ENCODE measurements around the gene SLC2A5. TPM values are rescaled to one million over a fixed set of nuclear protein-coding genes. Genes with fewer than 3 reads are reported as not detected.

SLC2A5 gene
- total RNA-seq, 2 experiments from 2014 or later, result 0.08 TPM; not detected in 1

GRCh38 chr1:9079988-9080704 lies 10.7 kb upstream of the SLC2A5 start:
- no peak overlapping the region for H3K4me3 Mint-ChIP-seq
- H3K9me3 Mint-ChIP-seq, result no peaks in the 10 kb centered on the region
- H3K27me3 Mint-ChIP-seq, result peaks cover 26% of the 10 kb centered on the region
- H3K27ac Mint-ChIP-seq, result no peak overlapping the region
- H3K4me1 Mint-ChIP-seq, result peaks cover 37% of the 10 kb centered on the region
- H3K36me3 Mint-ChIP-seq, result no peaks in the 10 kb centered on the region
- no peak for DNase-seq

GRCh38 chr1:9078752-9079500 lies 9.5 kb upstream of the SLC2A5 start:
- peaks cover 37% of the 10 kb centered on the region for H3K4me1 Mint-ChIP-seq
- no peak overlapping the region for H3K27ac Mint-ChIP-seq
- no peaks in the 10 kb centered on the region for H3K36me3 Mint-ChIP-seq
- no peaks in the 10 kb centered on the region for H3K9me3 Mint-ChIP-seq
- H3K27me3 Mint-ChIP-seq, result peaks cover 37% of the 10 kb centered on the region
- DNase-seq, result no peak
- H3K4me3 Mint-ChIP-seq, result no peak overlapping the region

- Mint-ChIP-seq H3K27me3 (peaks cover 38% of the 10 kb centered on the region), H3K27ac (no peak overlapping the region), H3K36me3 (no peaks in the 10 kb centered on the region), H3K4me3 (no peak overlapping the region), H3K9me3 (no peaks in the 10 kb centered on the region), H3K4me1 (peaks cover 36% of the 10 kb centered on the region)
- peak; percentile 33 for DNase-seq
These were observed 8.7 kb upstream of the SLC2A5 start for GRCh38 chr1:9078015-9078751.

GRCh38 chr1:9075022-9075421 lies 5.6 kb upstream of the SLC2A5 start:
- Mint-ChIP-seq H3K36me3 (no peaks in the 10 kb centered on the region), H3K27me3 (peaks cover 38% of the 10 kb centered on the region), H3K4me3 (no peak overlapping the region)

GRCh38 chr1:9073143-9073542 lies 3.7 kb upstream of the SLC2A5 start:
- Mint-ChIP-seq H3K4me1 (peaks cover 20% of the 10 kb centered on the region), H3K27me3 (peaks cover 21% of the 10 kb centered on the region), H3K36me3 (no peaks in the 10 kb centered on the region), H3K4me3 (no peak overlapping the region), H3K9me3 (no peaks in the 10 kb centered on the region), H3K27ac (no peak overlapping the region)
- DNase-seq, result no peak

More at GRCh38 chr1:9075022-9075421, 5.6 kb upstream of the SLC2A5 start:
- no peaks in the 10 kb centered on the region for H3K9me3 Mint-ChIP-seq
- no peak for DNase-seq
- peaks cover 28% of the 10 kb centered on the region for H3K4me1 Mint-ChIP-seq
- H3K27ac Mint-ChIP-seq, result no peak overlapping the region

GRCh38 chr1:9071554-9072235 lies 2.3 kb upstream of the SLC2A5 start:
- peaks cover 17% of the 10 kb centered on the region for H3K4me1 Mint-ChIP-seq
- H3K27me3 Mint-ChIP-seq, result peaks cover 18% of the 10 kb centered on the region
- no peak overlapping the region for H3K27ac Mint-ChIP-seq
- no peak overlapping the region for H3K4me3 Mint-ChIP-seq
- H3K9me3 Mint-ChIP-seq, result no peaks in the 10 kb centered on the region
- DNase-seq, result no peak
- H3K36me3 Mint-ChIP-seq, result no peaks in the 10 kb centered on the region

- no peaks in the 10 kb centered on the region for H3K36me3 Mint-ChIP-seq
- H3K4me1 Mint-ChIP-seq, result peaks cover 11% of the 10 kb centered on the region
- H3K9me3 Mint-ChIP-seq, result no peaks in the 10 kb centered on the region
- H3K4me3 Mint-ChIP-seq, result no peak overlapping the region
- no peak for DNase-seq
- peaks cover 12% of the 10 kb centered on the region for H3K27me3 Mint-ChIP-seq
- H3K27ac Mint-ChIP-seq, result no peak overlapping the region
These were observed 1.1 kb upstream of the SLC2A5 start for GRCh38 chr1:9070486-9070885.

GRCh38 chr1:9068981-9069325 lies 482 bp downstream of the SLC2A5 start:
- Mint-ChIP-seq H3K4me3 (no peak overlapping the region), H3K27ac (no peak overlapping the region), H3K4me1 (peaks cover 4% of the 10 kb centered on the region), H3K36me3 (no peaks in the 10 kb centered on the region), H3K27me3 (peaks cover under 1% of the 10 kb centered on the region), H3K9me3 (no peaks in the 10 kb centered on the region)
- no peak for DNase-seq

- Mint-ChIP-seq H3K4me1 (peaks cover 4% of the 10 kb centered on the region), H3K27ac (no peak overlapping the region), H3K36me3 (no peaks in the 10 kb centered on the region), H3K27me3 (no peaks in the 10 kb centered on the region), H3K9me3 (no peaks in the 10 kb centered on the region), H3K4me3 (no peak overlapping the region)
- DNase-seq, result no peak
These were observed 2.3 kb downstream of the SLC2A5 start for GRCh38 chr1:9066945-9067807.

GRCh38 chr1:9065213-9065751 lies 4.2 kb downstream of the SLC2A5 start:
- no peaks in the 10 kb centered on the region for H3K36me3 Mint-ChIP-seq
- DNase-seq, result no peak
- H3K4me3 Mint-ChIP-seq, result no peak overlapping the region
- no peaks in the 10 kb centered on the region for H3K9me3 Mint-ChIP-seq
- H3K27ac Mint-ChIP-seq, result no peak overlapping the region
- H3K27me3 Mint-ChIP-seq, result no peaks in the 10 kb centered on the region
- H3K4me1 Mint-ChIP-seq, result peaks cover 4% of the 10 kb centered on the region

- no peak overlapping the region for H3K4me3 Mint-ChIP-seq
- H3K27ac Mint-ChIP-seq, result no peak overlapping the region
- no peaks in the 10 kb centered on the region for H3K36me3 Mint-ChIP-seq
- no peaks in the 10 kb centered on the region for H3K27me3 Mint-ChIP-seq
- no peak for DNase-seq
- no peaks in the 10 kb centered on the region for H3K4me1 Mint-ChIP-seq
- no peaks in the 10 kb centered on the region for H3K9me3 Mint-ChIP-seq
These were observed 6.6 kb downstream of the SLC2A5 start for GRCh38 chr1:9062846-9063245.

- H3K36me3 Mint-ChIP-seq, result no peaks in the 10 kb centered on the region
- H3K4me3 Mint-ChIP-seq, result no peak overlapping the region
- no peak for DNase-seq
- H3K9me3 Mint-ChIP-seq, result no peaks in the 10 kb centered on the region
- H3K4me1 Mint-ChIP-seq, result no peaks in the 10 kb centered on the region
- no peak overlapping the region for H3K27ac Mint-ChIP-seq
- H3K27me3 Mint-ChIP-seq, result no peaks in the 10 kb centered on the region
These were observed 7.4 kb downstream of the SLC2A5 start for GRCh38 chr1:9062021-9062471.

GRCh38 chr1:9061252-9061960 lies 8.0 kb downstream of the SLC2A5 start:
- no peaks in the 10 kb centered on the region for H3K27me3 Mint-ChIP-seq
- H3K27ac Mint-ChIP-seq, result no peak overlapping the region
- no peak for DNase-seq
- H3K4me1 Mint-ChIP-seq, result no peaks in the 10 kb centered on the region
- no peaks in the 10 kb centered on the region for H3K9me3 Mint-ChIP-seq
- no peaks in the 10 kb centered on the region for H3K36me3 Mint-ChIP-seq
- H3K4me3 Mint-ChIP-seq, result no peak overlapping the region

All from activated naive CD8-positive, alpha-beta T cell treated with anti-CD3 and anti-CD28 coated beads for 36 hours (primary cell).